AG04450 (cell line): ENCODE results near the gene GPATCH2. TPM values are rescaled to one million over a fixed set of nuclear protein-coding genes. Genes with fewer than 3 reads are reported as not detected.

Source experiments
- CTCF ChIA-PET: fragments of 300-600, 350-600 bp; formaldehyde crosslinking; extraction: SDS; loops from one replicate; lab custom pipeline; 2022; ENCODE audit warnings: antibody characterized with exemption, inconsistent platforms; lab: Charles Lee
- POLR2A ChIA-PET: fragments of 350-600 bp; formaldehyde crosslinking; extraction: SDS; loops from one replicate; lab custom pipeline; 2021; ENCODE audit warnings: antibody characterized with exemption, inconsistent platforms; lab: Yijun Ruan, JAX
- DNase-seq: peaks from one replicate; pipeline ENCODE4 v3.0.0-alpha.2; 2011; ENCODE audit warnings: low read depth, low spot score
- H3K27ac ChIP-seq: one replicate; pipeline ENCODE4 v1.5.1; 2012; ENCODE audit warnings: low read depth, low read length, control low read depth
- H3K27me3 ChIP-seq: one replicate; pipeline ENCODE4 v1.6.0; 2012; ENCODE audit warnings: low read length; ENCODE audit not compliant: control insufficient read depth, insufficient read depth
- H3K4me3 ChIP-seq: 2 replicates; pipeline ENCODE4 v1.5.1; 2011; ENCODE audit warnings: mild to moderate bottlenecking, low read depth, low read length, control low read depth
- H3K9me3 ChIP-seq: 2 replicates; pipeline ENCODE4 v1.5.1; 2012; ENCODE audit warnings: low read length; ENCODE audit not compliant: control insufficient read depth, insufficient read depth
- polyA plus RNA-seq: library from polyadenylated mRNA; depleted of rRNA; stranded (reverse); fragments of >200 nt; gene quantifications from 2 replicates; pipeline ENCODE4 v1.2.3, GENCODE V29; 2011
- TF ChIP-seq, protein P1 (sequence below): IDR thresholded peaks from 2 replicates; pipeline ENCODE4 v1.5.1; 2011; ENCODE audit warnings: low read depth, low read length, control low read depth, inconsistent platforms

The GPATCH2 gene
- polyA plus RNA-seq, 1 experiment = 11.1 TPM

DNA sequence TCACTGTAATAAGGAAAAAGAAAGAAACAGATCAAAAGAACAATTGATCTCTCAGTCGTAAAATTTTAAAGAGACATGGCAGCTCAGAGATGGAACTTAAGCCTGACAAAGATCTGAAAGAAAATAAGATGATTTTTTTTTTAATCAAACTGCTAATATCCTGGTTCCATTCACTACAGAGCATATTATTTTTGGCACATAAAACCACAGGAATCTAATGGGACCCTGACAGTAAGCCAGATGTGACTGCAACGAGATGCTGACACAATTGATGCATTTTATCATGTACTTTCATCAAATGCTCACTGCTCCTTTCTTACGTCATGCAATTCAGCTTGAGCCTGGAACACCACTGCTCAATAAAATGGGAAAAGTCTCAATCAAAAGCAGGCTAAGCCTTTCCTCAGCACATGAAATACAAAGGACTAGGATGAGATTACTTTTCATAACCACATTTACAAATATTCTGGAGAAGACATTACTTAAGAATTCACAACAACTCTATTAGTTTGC is 16.6 kb downstream of the GPATCH2 start:
- ChIA-PET CTCF (interaction anchor here (0.7 kb wide), 1 partner anchor 9 kb away, joined by 3 read pairs; no protein-coding TSS in a partner anchor), POLR2A (no interaction called here)
- no peak for DNase-seq

DNA sequence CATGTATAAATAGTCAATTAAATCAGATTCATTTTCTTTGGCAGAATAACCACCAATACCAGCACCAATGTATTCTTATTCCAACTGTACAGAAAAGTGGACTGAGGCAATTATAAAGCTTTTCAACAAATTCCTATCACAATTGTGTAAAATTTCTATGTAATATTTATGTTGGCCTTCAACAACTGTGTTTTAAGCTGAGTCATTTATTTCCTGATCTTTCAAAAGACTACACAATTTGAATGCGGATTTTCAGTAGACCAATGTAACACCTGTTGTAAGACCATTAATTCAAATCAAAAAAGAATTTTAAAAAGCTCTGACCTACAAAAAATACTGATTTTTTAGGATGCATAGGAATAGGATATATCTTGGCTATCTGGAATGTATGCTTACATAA is 25.5 kb downstream of the GPATCH2 start:
- ChIA-PET CTCF (interaction anchor here (0.7 to 1.1 kb wide), 2 partner anchors 8 to 26 kb away, joined by 3 read pairs; partner anchors contain the start of gene SPATA17), POLR2A (no interaction called here)
- Histone ChIP-seq H3K27me3 (no peaks in the 10 kb centered on the region), H3K4me3 (no peak overlapping the region), H3K9me3 (no peaks in the 10 kb centered on the region), H3K27ac (no peak overlapping the region)
- TF ChIP-seq, protein P1, sequence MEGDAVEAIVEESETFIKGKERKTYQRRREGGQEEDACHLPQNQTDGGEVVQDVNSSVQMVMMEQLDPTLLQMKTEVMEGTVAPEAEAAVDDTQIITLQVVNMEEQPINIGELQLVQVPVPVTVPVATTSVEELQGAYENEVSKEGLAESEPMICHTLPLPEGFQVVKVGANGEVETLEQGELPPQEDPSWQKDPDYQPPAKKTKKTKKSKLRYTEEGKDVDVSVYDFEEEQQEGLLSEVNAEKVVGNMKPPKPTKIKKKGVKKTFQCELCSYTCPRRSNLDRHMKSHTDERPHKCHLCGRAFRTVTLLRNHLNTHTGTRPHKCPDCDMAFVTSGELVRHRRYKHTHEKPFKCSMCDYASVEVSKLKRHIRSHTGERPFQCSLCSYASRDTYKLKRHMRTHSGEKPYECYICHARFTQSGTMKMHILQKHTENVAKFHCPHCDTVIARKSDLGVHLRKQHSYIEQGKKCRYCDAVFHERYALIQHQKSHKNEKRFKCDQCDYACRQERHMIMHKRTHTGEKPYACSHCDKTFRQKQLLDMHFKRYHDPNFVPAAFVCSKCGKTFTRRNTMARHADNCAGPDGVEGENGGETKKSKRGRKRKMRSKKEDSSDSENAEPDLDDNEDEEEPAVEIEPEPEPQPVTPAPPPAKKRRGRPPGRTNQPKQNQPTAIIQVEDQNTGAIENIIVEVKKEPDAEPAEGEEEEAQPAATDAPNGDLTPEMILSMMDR = no peak
- no peak for DNase-seq

More for the DNA sequence above, 16.6 kb downstream of the GPATCH2 start:
- Histone ChIP-seq H3K4me3 (no peak overlapping the region), H3K9me3 (no peaks in the 10 kb centered on the region), H3K27me3 (no peaks in the 10 kb centered on the region), H3K27ac (no peak overlapping the region)
- TF ChIP-seq, protein P1 = no peak

DNA sequence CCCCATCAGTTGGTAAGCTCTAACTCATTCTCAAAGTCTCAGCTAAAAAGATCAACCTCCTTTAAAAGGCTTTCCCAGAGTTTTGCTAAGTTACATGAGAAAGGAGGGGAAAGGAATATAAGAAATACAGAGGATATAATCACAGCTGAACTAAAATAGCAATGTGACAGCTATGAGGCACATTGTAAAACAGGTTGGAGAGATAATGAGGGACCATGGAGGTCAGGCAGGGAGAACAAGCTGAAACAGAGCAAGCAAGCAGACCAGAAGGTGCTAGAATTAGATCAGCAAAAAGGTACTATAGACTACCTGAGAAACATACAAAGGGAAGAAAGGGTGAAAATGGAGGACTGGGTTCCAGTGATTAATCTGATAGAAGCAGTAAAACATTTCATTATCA is 28.5 kb downstream of the GPATCH2 start:
- no peak overlapping the region for H3K4me3 ChIP-seq
- no peak for DNase-seq
- POLR2A ChIA-PET = no interaction called here
- CTCF ChIA-PET = no interaction called here
- TF ChIP-seq, protein P1 = no peak
- no peak overlapping the region for H3K27ac ChIP-seq
- H3K9me3 ChIP-seq = no peaks in the 10 kb centered on the region
- no peaks in the 10 kb centered on the region for H3K27me3 ChIP-seq

DNA sequence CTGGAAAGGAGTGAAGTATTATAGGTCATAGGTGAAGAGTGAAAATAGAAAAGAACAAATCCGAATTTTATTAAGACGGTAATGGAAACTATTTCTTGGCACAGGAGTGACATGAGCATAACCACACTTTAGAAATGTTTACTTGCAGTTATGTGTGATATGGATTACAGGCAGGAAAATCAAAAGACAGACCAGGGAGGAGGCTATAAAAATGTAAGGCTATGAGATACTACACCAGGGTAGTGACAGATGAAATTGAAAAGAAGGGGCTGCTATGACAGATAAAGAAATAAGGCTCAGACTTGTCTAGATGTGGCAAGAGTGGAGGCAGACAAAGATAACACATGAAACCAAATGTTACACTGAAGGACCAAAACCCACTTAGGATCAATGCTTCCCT is 31.7 kb downstream of the GPATCH2 start:
- H3K27ac ChIP-seq = no peak overlapping the region
- no peaks in the 10 kb centered on the region for H3K27me3 ChIP-seq
- ChIA-PET CTCF (no interaction called here), POLR2A (interaction anchor here (0.7 kb wide), 1 partner anchor 16 kb away, joined by 3 read pairs; no protein-coding TSS in a partner anchor)
- H3K9me3 ChIP-seq = no peaks in the 10 kb centered on the region
- TF ChIP-seq, protein P1 = no peak
- DNase-seq = no peak
- no peak overlapping the region for H3K4me3 ChIP-seq

DNA sequence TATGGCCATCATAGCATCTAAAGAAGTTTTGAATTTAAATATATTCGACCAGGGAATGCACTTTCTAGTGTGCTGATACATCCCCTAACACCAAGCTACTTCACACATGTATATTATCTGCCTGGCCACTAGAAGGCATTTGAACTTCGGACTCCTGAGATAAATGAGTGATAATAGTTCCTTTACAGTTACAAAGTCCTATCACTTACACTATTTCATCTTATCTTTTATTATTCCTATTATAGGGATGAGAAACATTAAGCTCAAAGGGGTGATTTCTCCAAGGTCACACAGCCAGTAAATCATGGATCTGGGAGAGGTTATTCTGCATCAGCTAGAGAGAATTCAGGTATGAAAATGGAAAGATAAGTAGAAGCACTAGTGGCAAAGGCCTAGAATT is 40.3 kb downstream of the GPATCH2 start:
- Histone ChIP-seq H3K9me3 (no peaks in the 10 kb centered on the region), H3K27ac (no peak overlapping the region), H3K4me3 (no peak overlapping the region), H3K27me3 (no peaks in the 10 kb centered on the region)
- no peak for DNase-seq
- CTCF ChIA-PET = no interaction called here
- POLR2A ChIA-PET = no interaction called here
- TF ChIP-seq, protein P1 = no peak
